ENCODE measurements around the gene TMC7.

Gene TMC7

DNA sequence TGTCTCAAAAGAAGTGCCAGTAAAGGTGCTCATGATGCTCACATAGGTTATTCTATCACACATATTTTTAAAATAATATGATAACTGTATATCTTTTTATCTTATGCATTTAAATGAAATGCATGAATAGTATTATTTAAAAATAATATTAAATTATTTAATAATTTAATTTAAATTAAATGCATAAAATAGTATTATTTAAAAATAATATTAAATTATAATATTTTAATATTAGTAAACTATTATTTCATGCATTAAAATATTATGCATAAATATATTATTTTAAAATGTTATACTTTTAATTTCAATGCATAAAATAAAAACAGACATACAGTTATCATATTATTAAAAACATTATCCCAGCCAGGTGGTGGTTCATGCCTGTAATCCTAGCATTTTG is 33.4 kb downstream of the TMC7 start:
- H3K4me3 ChIP-seq (ENCODE audit: low read length), result no peak overlapping the region
- H3K9me3 ChIP-seq (ENCODE audit: low read length), result no peaks in the 10 kb centered on the region
- H3K36me3 ChIP-seq (ENCODE audit: insufficient read depth, low read length), result peaks cover 3% of the 10 kb centered on the region
- H3K27me3 ChIP-seq (ENCODE audit: insufficient read depth, low read length), result no peaks in the 10 kb centered on the region
- no peaks in the 10 kb centered on the region for H3K4me1 ChIP-seq (ENCODE audit: insufficient read depth, low read length)
- no peak overlapping the region for H2AFZ ChIP-seq (ENCODE audit: low read depth, low read length)

GRCh38 chr16:19020689-19021088 is 37.0 kb downstream of the TMC7 start:
- no peaks in the 10 kb centered on the region for H3K27me3 ChIP-seq (ENCODE audit: insufficient read depth, low read length)
- H3K4me3 ChIP-seq (ENCODE audit: low read length), result no peak overlapping the region
- no peaks in the 10 kb centered on the region for H3K9me3 ChIP-seq (ENCODE audit: low read length)
- no peak overlapping the region for H2AFZ ChIP-seq (ENCODE audit: low read depth, low read length)
- no peaks in the 10 kb centered on the region for H3K4me1 ChIP-seq (ENCODE audit: insufficient read depth, low read length)
- peaks cover 6% of the 10 kb centered on the region for H3K36me3 ChIP-seq (ENCODE audit: insufficient read depth, low read length)

DNA sequence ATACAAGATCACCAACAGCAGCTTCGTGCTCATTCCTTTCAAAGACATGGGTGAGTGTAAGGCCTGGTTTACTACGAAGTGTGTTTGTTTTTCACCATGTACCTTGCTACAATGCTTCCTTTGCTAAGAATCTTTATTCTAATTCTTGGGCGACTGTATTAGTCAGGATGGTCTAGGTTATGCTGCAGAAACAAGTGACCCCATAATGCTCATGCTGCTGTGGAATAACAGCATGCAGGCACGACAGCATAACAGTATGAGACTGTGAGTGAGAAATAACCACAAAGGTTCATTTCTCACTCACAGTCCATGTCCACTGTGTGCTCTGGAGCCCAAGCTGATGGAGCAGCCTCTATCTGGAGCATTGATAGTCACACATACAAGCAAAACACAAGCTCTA is 38.0 kb downstream of the TMC7 start:
- Histone ChIP-seq H3K4me3 (ENCODE audit: low read length) (no peak overlapping the region), H3K36me3 (ENCODE audit: insufficient read depth, low read length) (peaks cover 6% of the 10 kb centered on the region), H2AFZ (ENCODE audit: low read depth, low read length) (no peak overlapping the region), H3K4me1 (ENCODE audit: insufficient read depth, low read length) (no peaks in the 10 kb centered on the region), H3K9me3 (ENCODE audit: low read length) (no peaks in the 10 kb centered on the region), H3K27me3 (ENCODE audit: insufficient read depth, low read length) (no peaks in the 10 kb centered on the region)

DNA sequence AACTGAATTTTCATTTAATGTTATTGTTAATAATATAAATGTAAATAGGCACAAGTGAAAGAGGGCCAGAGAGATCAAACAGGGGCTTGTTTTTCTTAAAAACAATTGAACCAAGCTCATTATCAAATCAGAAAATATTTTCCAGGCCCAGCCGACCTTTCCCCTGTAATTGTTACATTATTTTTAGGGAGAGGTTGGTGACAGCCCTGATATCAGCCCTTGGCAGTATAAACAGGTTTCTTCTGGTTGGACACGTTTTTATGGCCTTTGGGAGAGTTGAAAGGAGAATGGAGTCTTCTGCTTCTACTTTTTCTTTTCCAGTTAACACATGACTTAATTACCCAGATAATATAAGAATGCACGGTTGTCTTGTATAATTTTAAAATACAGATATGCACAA is 43.7 kb downstream of the TMC7 start:
- Histone ChIP-seq H3K4me3 (ENCODE audit: low read length) (no peak overlapping the region), H3K9me3 (ENCODE audit: low read length) (no peaks in the 10 kb centered on the region), H3K36me3 (ENCODE audit: insufficient read depth, low read length) (peaks cover 4% of the 10 kb centered on the region), H3K27me3 (ENCODE audit: insufficient read depth, low read length) (no peaks in the 10 kb centered on the region), H3K4me1 (ENCODE audit: insufficient read depth, low read length) (no peaks in the 10 kb centered on the region), H2AFZ (ENCODE audit: low read depth, low read length) (no peak overlapping the region)

DNA sequence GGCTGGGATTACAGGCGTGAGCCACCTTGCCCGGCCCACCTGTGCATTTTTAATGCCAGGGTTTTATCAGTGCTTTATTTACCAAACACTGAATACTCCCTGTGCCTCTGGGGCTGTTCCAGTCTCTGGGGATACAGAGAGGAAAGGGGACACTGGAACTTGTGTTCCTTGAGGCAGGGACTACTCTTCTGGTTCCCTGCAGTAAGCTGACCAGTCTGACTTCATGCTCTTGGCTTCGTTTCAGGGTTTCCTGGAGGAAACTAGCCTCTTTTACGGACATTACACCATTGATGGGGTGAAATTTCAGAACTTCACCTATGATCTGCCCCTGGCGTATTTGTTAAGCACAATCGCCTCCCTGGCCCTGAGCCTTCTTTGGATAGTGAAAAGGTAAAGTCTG is 46.2 kb downstream of the TMC7 start:
- H3K27me3 ChIP-seq (ENCODE audit: insufficient read depth, low read length), result no peaks in the 10 kb centered on the region
- peaks cover 2% of the 10 kb centered on the region for H3K36me3 ChIP-seq (ENCODE audit: insufficient read depth, low read length)
- H3K4me3 ChIP-seq (ENCODE audit: low read length), result no peak overlapping the region
- no peak overlapping the region for H2AFZ ChIP-seq (ENCODE audit: low read depth, low read length)
- H3K9me3 ChIP-seq (ENCODE audit: low read length), result no peaks in the 10 kb centered on the region
- H3K4me1 ChIP-seq (ENCODE audit: insufficient read depth, low read length), result no peaks in the 10 kb centered on the region

DNA sequence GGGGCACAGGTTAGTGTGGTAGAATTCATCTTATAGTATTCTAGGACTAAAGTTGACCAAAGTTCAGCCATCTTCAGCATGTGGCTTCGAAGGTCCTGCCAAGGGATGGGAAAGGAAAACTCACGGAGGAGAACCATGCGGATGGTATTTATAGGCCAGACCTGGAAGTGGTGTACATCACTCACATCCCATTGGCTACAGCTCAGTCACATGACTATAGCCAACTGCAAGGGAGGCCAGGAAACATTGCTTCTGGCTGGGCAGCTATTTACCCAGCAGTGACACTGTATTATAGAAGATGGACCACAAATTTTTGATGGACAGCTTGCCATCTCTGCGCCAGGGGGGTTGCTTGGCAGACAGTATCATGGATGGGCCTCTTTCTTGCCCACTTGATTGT is 48.0 kb downstream of the TMC7 start:
- H2AFZ ChIP-seq (ENCODE audit: low read depth, low read length), result no peak overlapping the region
- peaks cover 2% of the 10 kb centered on the region for H3K36me3 ChIP-seq (ENCODE audit: insufficient read depth, low read length)
- H3K9me3 ChIP-seq (ENCODE audit: low read length), result no peaks in the 10 kb centered on the region
- no peak overlapping the region for H3K4me3 ChIP-seq (ENCODE audit: low read length)
- no peaks in the 10 kb centered on the region for H3K27me3 ChIP-seq (ENCODE audit: insufficient read depth, low read length)
- H3K4me1 ChIP-seq (ENCODE audit: insufficient read depth, low read length), result no peaks in the 10 kb centered on the region

DNA sequence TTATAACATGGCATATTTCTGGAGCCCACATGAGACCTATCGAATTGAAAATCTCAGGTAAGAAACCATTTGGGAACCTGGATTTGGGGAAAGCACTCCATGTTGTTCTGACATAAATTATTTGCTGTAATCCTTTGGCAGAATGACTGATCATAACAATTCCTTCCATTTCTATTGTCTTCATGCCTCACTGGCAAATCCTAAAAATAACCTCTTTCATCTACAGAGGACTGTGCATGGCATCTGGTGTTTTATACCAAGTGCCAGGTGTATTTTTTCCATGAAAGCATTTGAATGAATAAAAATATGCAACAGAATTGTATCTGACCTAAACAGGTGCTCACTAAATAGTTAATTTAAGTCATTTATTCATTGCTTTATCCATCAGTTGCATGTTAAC is 50.0 kb downstream of the TMC7 start:
- Histone ChIP-seq H3K4me3 (ENCODE audit: low read length) (no peak overlapping the region), H3K4me1 (ENCODE audit: insufficient read depth, low read length) (no peaks in the 10 kb centered on the region), H3K9me3 (ENCODE audit: low read length) (no peaks in the 10 kb centered on the region), H3K27me3 (ENCODE audit: insufficient read depth, low read length) (no peaks in the 10 kb centered on the region), H3K36me3 (ENCODE audit: insufficient read depth, low read length) (peaks cover 2% of the 10 kb centered on the region), H2AFZ (ENCODE audit: low read depth, low read length) (no peak overlapping the region)

- no peaks in the 10 kb centered on the region for H3K27me3 ChIP-seq (ENCODE audit: insufficient read depth, low read length)
- no peak overlapping the region for H3K4me3 ChIP-seq (ENCODE audit: low read length)
- H3K36me3 ChIP-seq (ENCODE audit: insufficient read depth, low read length), result peaks cover 12% of the 10 kb centered on the region
- no peak overlapping the region for H2AFZ ChIP-seq (ENCODE audit: low read depth, low read length)
- no peaks in the 10 kb centered on the region for H3K9me3 ChIP-seq (ENCODE audit: low read length)
- H3K4me1 ChIP-seq (ENCODE audit: insufficient read depth, low read length), result no peaks in the 10 kb centered on the region
Measured at GRCh38 chr16:19040400-19040799, 56.7 kb downstream of the TMC7 start.

- Histone ChIP-seq H3K9me3 (ENCODE audit: low read length) (no peaks in the 10 kb centered on the region), H3K27me3 (ENCODE audit: insufficient read depth, low read length) (no peaks in the 10 kb centered on the region), H2AFZ (ENCODE audit: low read depth, low read length) (no peak overlapping the region), H3K36me3 (ENCODE audit: insufficient read depth, low read length) (peaks cover 14% of the 10 kb centered on the region), H3K4me1 (ENCODE audit: insufficient read depth, low read length) (no peaks in the 10 kb centered on the region), H3K4me3 (ENCODE audit: low read length) (no peak overlapping the region)
Measured at GRCh38 chr16:19044769-19045168, 61.0 kb downstream of the TMC7 start.

GRCh38 chr16:19046062-19046461 is 62.3 kb downstream of the TMC7 start:
- H3K27me3 ChIP-seq (ENCODE audit: insufficient read depth, low read length), result no peaks in the 10 kb centered on the region
- H3K36me3 ChIP-seq (ENCODE audit: insufficient read depth, low read length), result peaks cover 8% of the 10 kb centered on the region

GRCh38 chr16:19062706-19063105 is 79.0 kb downstream of the TMC7 start:
- no peak overlapping the region for H3K4me3 ChIP-seq (ENCODE audit: low read length)
- H3K4me1 ChIP-seq (ENCODE audit: insufficient read depth, low read length), result no peaks in the 10 kb centered on the region
- no peak overlapping the region for H2AFZ ChIP-seq (ENCODE audit: low read depth, low read length)
- no peaks in the 10 kb centered on the region for H3K36me3 ChIP-seq (ENCODE audit: insufficient read depth, low read length)
- H3K9me3 ChIP-seq (ENCODE audit: low read length), result no peaks in the 10 kb centered on the region
- no peaks in the 10 kb centered on the region for H3K27me3 ChIP-seq (ENCODE audit: insufficient read depth, low read length)

More at GRCh38 chr16:19046062-19046461, 62.3 kb downstream of the TMC7 start:
- no peaks in the 10 kb centered on the region for H3K9me3 ChIP-seq (ENCODE audit: low read length)
- H3K4me1 ChIP-seq (ENCODE audit: insufficient read depth, low read length), result no peaks in the 10 kb centered on the region
- no peak overlapping the region for H2AFZ ChIP-seq (ENCODE audit: low read depth, low read length)
- no peak overlapping the region for H3K4me3 ChIP-seq (ENCODE audit: low read length)

- peak overlapping the region; percentile 89 for H2AFZ ChIP-seq (ENCODE audit: low read depth, low read length)
- H3K36me3 ChIP-seq (ENCODE audit: insufficient read depth, low read length), result no peaks in the 10 kb centered on the region
- peak overlapping the region; percentile 87 for H3K4me3 ChIP-seq (ENCODE audit: low read length)
- peaks cover 9% of the 10 kb centered on the region for H3K4me1 ChIP-seq (ENCODE audit: insufficient read depth, low read length)
- no peaks in the 10 kb centered on the region for H3K27me3 ChIP-seq (ENCODE audit: insufficient read depth, low read length)
- no peaks in the 10 kb centered on the region for H3K9me3 ChIP-seq (ENCODE audit: low read length)
Measured at GRCh38 chr16:19066988-19067348, 83.2 kb downstream of the TMC7 start.

GRCh38 chr16:19067349-19068236 is 83.9 kb downstream of the TMC7 start, which contains the start of gene COQ7:
Gene COQ7, plus strand, starts transcription at chr16:19067614. Its CDS starts 51 bp downstream, at chr16:19067665.
- peak within 1 kb of the TSS; percentile 87 for H3K4me3 ChIP-seq (ENCODE audit: low read length)
- H3K4me1 ChIP-seq (ENCODE audit: insufficient read depth, low read length), result peaks cover 9% of the 10 kb centered on the region
- H3K27me3 ChIP-seq (ENCODE audit: insufficient read depth, low read length), result no peaks in the 10 kb centered on the region
- H2AFZ ChIP-seq (ENCODE audit: low read depth, low read length), result peak within 1 kb of the TSS; percentile 89
- peaks cover 6% of the 10 kb centered on the region for H3K36me3 ChIP-seq (ENCODE audit: insufficient read depth, low read length)
- no peaks in the 10 kb centered on the region for H3K9me3 ChIP-seq (ENCODE audit: low read length)
